Right atrium auricular region (tissue), 2 donors: ENCODE measurements around the gene CPNE7. TPM values are rescaled to one million over a fixed set of nuclear protein-coding genes. Genes with fewer than 3 reads are reported as not detected.

Source experiments
- DNase-seq: peaks from one replicate; pipeline ENCODE4 v3.0.0-alpha.2; 2019; ENCODE audit warnings: low spot score
- H3K27ac ChIP-seq, 2 donors: fragments of 200-600 bp; sonication (generic); 1 replicate in 1 of 2; 2 replicates in 1 of 2; pipeline ENCODE4 v1.5.1; 2016 to 2019
- H3K27me3 ChIP-seq, 2 donors: fragments of 200-600 bp; sonication (generic); one replicate each; pipeline versions ENCODE4 v1.5.1 to v1.6.0; 2017 to 2019
- H3K36me3 ChIP-seq: fragments of 200-600 bp; sonication (generic); one replicate; pipeline ENCODE4 v1.5.1; 2016
- H3K4me1 ChIP-seq, 2 donors: fragments of 200-600 bp; sonication (generic); one replicate each; pipeline versions ENCODE4 v1.5.1 to v1.6.0; 2017 to 2019
- H3K4me3 ChIP-seq, 2 donors: fragments of 200-600 bp; sonication (generic); 1 replicate in 1 of 2; 2 replicates in 1 of 2; pipeline ENCODE4 v1.5.1; 2017 to 2019; ENCODE audit warnings: mild to moderate bottlenecking in 1 of 2, moderate library complexity in 1 of 2
- H3K9me3 ChIP-seq, 2 donors: fragments of 200-600 bp; sonication (generic); one replicate each; pipeline ENCODE4 v1.5.1; 2019
- total RNA-seq, 2 donors: library from RNA; depleted of rRNA; stranded (reverse); fragments of >200 nt; gene quantifications; one replicate each; pipeline ENCODE4 v1.1.0, GENCODE V29; 2016
- TF ChIP-seq, protein P1 (sequence below), 2 donors: fragments of 200-600 bp; sonication (generic); IDR thresholded peaks; one replicate each; pipeline ENCODE4 v1.5.1; 2019; ENCODE audit warnings: antibody characterized with exemption in 2 of 2

Gene CPNE7
- total RNA-seq, 2 donors from 2014 or later, result not detected

DNA sequence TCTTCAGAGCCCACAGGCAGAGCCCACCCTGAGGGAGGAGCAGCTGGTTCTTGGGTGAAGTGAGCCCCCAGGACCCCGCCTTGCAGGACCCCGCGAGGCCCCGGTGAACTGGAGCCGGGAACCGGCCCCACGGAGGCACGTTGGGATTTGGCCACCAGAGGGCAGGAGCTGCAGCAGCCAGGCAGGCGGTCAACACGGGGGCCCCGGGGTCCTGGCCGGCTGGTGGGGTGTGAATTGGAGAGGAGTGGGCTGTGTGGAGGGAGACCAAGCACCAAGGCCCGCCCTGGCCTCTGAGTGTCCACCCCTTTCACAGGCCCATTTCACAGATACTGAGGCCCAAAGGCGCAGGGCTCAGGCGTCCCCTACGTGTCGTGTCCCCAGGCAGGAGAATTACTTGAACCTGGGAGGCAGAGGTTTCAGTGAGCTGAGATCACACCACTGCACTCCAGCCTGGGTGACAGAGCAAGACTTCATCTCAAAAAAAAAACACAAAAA, 40.1 kb downstream of the CPNE7 start:
- no peaks in the 10 kb centered on the region for H3K27me3 ChIP-seq
- H3K4me1 ChIP-seq, result no peaks in the 10 kb centered on the region
- TF ChIP-seq, protein P1, sequence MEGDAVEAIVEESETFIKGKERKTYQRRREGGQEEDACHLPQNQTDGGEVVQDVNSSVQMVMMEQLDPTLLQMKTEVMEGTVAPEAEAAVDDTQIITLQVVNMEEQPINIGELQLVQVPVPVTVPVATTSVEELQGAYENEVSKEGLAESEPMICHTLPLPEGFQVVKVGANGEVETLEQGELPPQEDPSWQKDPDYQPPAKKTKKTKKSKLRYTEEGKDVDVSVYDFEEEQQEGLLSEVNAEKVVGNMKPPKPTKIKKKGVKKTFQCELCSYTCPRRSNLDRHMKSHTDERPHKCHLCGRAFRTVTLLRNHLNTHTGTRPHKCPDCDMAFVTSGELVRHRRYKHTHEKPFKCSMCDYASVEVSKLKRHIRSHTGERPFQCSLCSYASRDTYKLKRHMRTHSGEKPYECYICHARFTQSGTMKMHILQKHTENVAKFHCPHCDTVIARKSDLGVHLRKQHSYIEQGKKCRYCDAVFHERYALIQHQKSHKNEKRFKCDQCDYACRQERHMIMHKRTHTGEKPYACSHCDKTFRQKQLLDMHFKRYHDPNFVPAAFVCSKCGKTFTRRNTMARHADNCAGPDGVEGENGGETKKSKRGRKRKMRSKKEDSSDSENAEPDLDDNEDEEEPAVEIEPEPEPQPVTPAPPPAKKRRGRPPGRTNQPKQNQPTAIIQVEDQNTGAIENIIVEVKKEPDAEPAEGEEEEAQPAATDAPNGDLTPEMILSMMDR (IDR thresholded peaks at IDR 0.05), result peak; percentile 55 to 75

DNA sequence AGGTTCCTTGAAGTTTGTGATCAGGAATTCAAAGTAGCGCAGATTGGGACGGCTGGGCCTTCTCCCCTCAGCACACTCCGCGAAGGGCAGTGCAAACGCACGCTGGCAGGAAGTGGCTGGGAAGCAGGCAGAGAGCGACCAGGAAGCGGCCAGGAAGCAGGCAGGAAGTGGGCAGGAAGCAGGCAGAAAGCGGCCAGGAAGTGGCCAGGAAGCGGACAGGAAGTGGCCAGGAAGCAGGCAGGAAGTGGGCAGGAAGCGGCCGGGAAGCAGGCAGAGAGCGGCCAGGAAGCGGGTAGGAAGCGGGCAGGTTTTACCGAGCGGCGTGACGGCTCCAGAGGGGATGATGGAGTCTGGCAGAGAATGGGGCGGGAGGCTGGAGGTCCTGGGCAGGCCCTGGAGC, 41.1 kb downstream of the CPNE7 start:
- TF ChIP-seq, protein P1 (IDR thresholded peaks at IDR 0.05), result no peak

More for the DNA sequence above, 40.1 kb downstream of the CPNE7 start:
- Histone ChIP-seq H3K9me3 (no peaks in the 10 kb centered on the region), H3K4me3 (no peak overlapping the region), H3K36me3 (no peaks in the 10 kb centered on the region), H3K27ac (no peak overlapping the region)
- DNase-seq, result no peak

DNA sequence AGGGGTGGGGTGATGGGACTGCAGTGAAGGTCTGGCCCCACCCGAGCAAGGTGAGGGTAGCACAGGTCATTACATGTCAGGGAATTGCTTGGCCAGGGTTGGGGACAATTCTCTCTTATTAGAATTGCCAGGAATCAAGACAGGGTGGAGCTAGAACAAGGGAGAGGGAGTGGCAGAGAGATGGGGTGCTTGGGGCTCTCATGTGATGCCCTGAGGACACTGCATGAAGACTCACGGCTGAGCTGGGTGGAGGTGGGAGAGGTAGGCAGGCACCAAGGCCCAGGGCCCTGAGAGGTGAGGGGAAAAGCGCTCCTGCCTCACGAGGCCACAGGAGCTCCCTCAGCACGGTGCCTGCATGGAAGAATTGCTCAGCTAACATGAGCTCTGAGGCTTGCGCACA, 41.5 kb downstream of the CPNE7 start:
- TF ChIP-seq, protein P1 (IDR thresholded peaks at IDR 0.05), result no peak
- Histone ChIP-seq H3K9me3 (no peaks in the 10 kb centered on the region), H3K27ac (no peak overlapping the region), H3K27me3 (no peaks in the 10 kb centered on the region), H3K4me3 (no peak overlapping the region), H3K36me3 (no peaks in the 10 kb centered on the region), H3K4me1 (no peaks in the 10 kb centered on the region)
- no peak for DNase-seq

More for the DNA sequence above, 41.1 kb downstream of the CPNE7 start:
- H3K4me1 ChIP-seq, result no peaks in the 10 kb centered on the region
- H3K36me3 ChIP-seq, result no peaks in the 10 kb centered on the region
- H3K9me3 ChIP-seq, result no peaks in the 10 kb centered on the region
- H3K4me3 ChIP-seq, result no peak overlapping the region
- H3K27me3 ChIP-seq, result no peaks in the 10 kb centered on the region
- DNase-seq, result no peak
- no peak overlapping the region for H3K27ac ChIP-seq

DNA sequence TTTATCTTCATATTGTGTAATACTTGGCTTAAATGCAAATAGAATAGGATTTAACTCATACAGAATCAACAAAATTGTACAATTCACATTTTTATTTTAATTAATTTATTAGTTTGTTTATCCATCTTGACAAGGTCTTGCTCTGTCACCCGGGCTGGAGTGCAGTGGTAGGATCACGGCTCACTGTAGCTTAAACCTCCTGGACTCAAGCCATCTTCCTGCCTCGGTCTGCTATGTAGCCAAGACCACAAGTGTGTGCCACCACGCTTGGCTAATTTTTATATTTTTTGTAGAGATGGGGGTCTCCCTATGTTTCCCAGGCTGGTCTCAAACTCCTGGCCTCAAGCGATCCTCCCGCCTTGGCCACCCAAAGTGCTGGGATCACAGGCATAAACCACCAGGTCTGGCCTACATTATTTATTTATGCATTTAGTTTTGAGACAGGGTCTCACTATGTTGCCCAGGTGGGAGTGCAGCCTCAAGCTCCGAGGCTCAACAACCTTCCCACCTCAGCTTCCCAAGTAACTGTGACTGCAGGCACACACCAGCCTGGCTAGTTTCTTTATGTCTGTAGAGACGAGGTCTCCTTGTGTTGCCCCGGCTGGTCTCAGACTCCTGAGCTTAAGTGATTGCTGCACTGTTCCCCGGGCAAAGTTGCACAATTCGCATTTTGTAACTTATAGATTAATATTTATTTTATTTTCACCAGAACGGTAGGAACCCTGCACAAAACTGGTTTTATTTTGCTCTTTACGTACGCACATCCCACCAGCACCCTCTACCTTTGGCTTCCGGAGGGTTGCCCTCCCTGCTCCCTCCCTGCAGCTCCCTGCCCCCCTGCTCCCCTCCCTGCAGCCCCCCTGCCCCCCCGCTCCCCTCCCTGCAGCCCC, 42.8 kb downstream of the CPNE7 start:
- H3K4me1 ChIP-seq, result no peaks in the 10 kb centered on the region
- no peak overlapping the region for H3K4me3 ChIP-seq
- no peak for DNase-seq
- no peaks in the 10 kb centered on the region for H3K36me3 ChIP-seq
- H3K27ac ChIP-seq, result no peak overlapping the region
- TF ChIP-seq, protein P1 (IDR thresholded peaks at IDR 0.05), result no peak
- no peaks in the 10 kb centered on the region for H3K27me3 ChIP-seq
- H3K9me3 ChIP-seq, result no peaks in the 10 kb centered on the region

DNA sequence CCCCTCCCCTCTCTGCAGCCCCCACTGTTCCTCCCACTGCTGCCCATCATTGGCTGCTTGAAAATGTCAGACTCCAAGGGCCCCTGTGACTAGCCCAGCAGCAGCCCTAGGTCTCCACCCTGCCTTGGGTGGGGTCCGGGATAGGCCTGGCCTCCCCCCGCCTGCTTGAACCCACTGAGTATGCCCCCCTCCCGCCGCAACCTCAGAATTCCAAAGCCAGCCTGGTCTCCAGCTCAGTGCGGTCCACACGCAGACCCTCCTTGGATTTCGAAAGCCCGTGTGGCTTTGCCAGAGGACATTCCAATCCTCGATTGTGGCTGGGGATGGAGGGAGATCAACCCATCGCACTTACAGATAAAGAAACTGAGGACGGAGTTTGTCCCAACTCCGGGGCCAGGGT, 44.3 kb downstream of the CPNE7 start:
- no peaks in the 10 kb centered on the region for H3K9me3 ChIP-seq
- H3K27me3 ChIP-seq, result no peaks in the 10 kb centered on the region
- TF ChIP-seq, protein P1 (IDR thresholded peaks at IDR 0.05), result no peak
- no peaks in the 10 kb centered on the region for H3K4me1 ChIP-seq
- DNase-seq, result no peak
- no peaks in the 10 kb centered on the region for H3K36me3 ChIP-seq
- H3K4me3 ChIP-seq, result no peak overlapping the region
- H3K27ac ChIP-seq, result no peak overlapping the region
